Nephron progenitor cell (in vitro differentiated cells): ENCODE data around the gene PEMT.

Experiments used
- DNase-seq: peaks from one replicate; pipeline ENCODE4 v3.0.0; 2021
- H3K27ac Mint-ChIP-seq: 2 replicates; pipeline ENCODE4 v1.8.0; 2021; ENCODE audit warnings: mild to moderate bottlenecking, moderate library complexity, mixed read lengths
- H3K27me3 Mint-ChIP-seq: 2 replicates; pipeline ENCODE4 v1.8.0; 2021; ENCODE audit warnings: mild to moderate bottlenecking, low read depth, mixed read lengths; ENCODE audit not compliant: poor library complexity
- H3K36me3 Mint-ChIP-seq: 2 replicates; pipeline ENCODE4 v1.8.0; 2021; ENCODE audit warnings: low read depth, mixed read lengths
- H3K4me1 Mint-ChIP-seq: 2 replicates; pipeline ENCODE4 v1.8.0; 2021; ENCODE audit warnings: mixed read lengths
- H3K4me3 Mint-ChIP-seq: 2 replicates; pipeline ENCODE4 v1.8.0; 2021; ENCODE audit warnings: mild to moderate bottlenecking, moderate library complexity, mixed read lengths
- H3K9me3 Mint-ChIP-seq: 2 replicates; pipeline ENCODE4 v1.8.0; 2021; ENCODE audit warnings: mild to moderate bottlenecking, moderate library complexity, mixed read lengths
- CTCF ChIP-seq: fragments of 200-600 bp; sonication (generic); IDR thresholded peaks from 2 replicates; pipeline ENCODE4 v1.5.0; 2021; ENCODE audit warnings: antibody characterized with exemption

The PEMT gene

GRCh38 chr17:17537311-17538099 lies 54.0 kb downstream of the PEMT start:
- Mint-ChIP-seq H3K9me3 (no peaks in the 10 kb centered on the region), H3K27me3 (no peaks in the 10 kb centered on the region), H3K36me3 (no peaks in the 10 kb centered on the region), H3K4me1 (peaks cover 31% of the 10 kb centered on the region), H3K27ac (no peak overlapping the region), H3K4me3 (no peak overlapping the region)
- no peak for TF ChIP-seq CTCF
- no peak for DNase-seq

- no peaks in the 10 kb centered on the region for H3K36me3 Mint-ChIP-seq
- peaks cover 3% of the 10 kb centered on the region for H3K27me3 Mint-ChIP-seq
- H3K4me1 Mint-ChIP-seq, result peaks cover 31% of the 10 kb centered on the region
- H3K9me3 Mint-ChIP-seq, result peaks cover 6% of the 10 kb centered on the region
- TF ChIP-seq CTCF, result no peak
- no peak overlapping the region for H3K27ac Mint-ChIP-seq
- DNase-seq, result no peak
- no peak overlapping the region for H3K4me3 Mint-ChIP-seq
Measured at GRCh38 chr17:17536702-17537101, 54.8 kb downstream of the PEMT start.

GRCh38 chr17:17535957-17536356 lies 55.6 kb downstream of the PEMT start:
- DNase-seq, result no peak
- no peak overlapping the region for H3K4me3 Mint-ChIP-seq
- H3K27me3 Mint-ChIP-seq, result peaks cover 3% of the 10 kb centered on the region
- H3K4me1 Mint-ChIP-seq, result peaks cover 28% of the 10 kb centered on the region
- H3K27ac Mint-ChIP-seq, result no peak overlapping the region
- peaks cover 6% of the 10 kb centered on the region for H3K9me3 Mint-ChIP-seq
- no peak for TF ChIP-seq CTCF
- no peaks in the 10 kb centered on the region for H3K36me3 Mint-ChIP-seq

- Mint-ChIP-seq H3K4me1 (peaks cover 9% of the 10 kb centered on the region), H3K4me3 (no peak overlapping the region), H3K9me3 (peaks cover 6% of the 10 kb centered on the region), H3K27ac (no peak overlapping the region), H3K27me3 (peaks cover 3% of the 10 kb centered on the region), H3K36me3 (no peaks in the 10 kb centered on the region)
- DNase-seq, result no peak
- TF ChIP-seq CTCF, result no peak
Measured at GRCh38 chr17:17533901-17534441, 57.5 kb downstream of the PEMT start.

GRCh38 chr17:17532991-17533390 lies 58.5 kb downstream of the PEMT start:
- Mint-ChIP-seq H3K4me1 (peaks cover 4% of the 10 kb centered on the region), H3K36me3 (no peaks in the 10 kb centered on the region), H3K27me3 (peaks cover 3% of the 10 kb centered on the region), H3K9me3 (peaks cover 6% of the 10 kb centered on the region), H3K27ac (no peak overlapping the region), H3K4me3 (no peak overlapping the region)
- TF ChIP-seq CTCF, result no peak
- no peak for DNase-seq

GRCh38 chr17:17531156-17531555 lies 60.4 kb downstream of the PEMT start:
- Mint-ChIP-seq H3K4me3 (no peak overlapping the region), H3K9me3 (peaks cover 6% of the 10 kb centered on the region), H3K27me3 (peaks cover 3% of the 10 kb centered on the region), H3K4me1 (no peaks in the 10 kb centered on the region), H3K27ac (no peak overlapping the region), H3K36me3 (no peaks in the 10 kb centered on the region)
- no peak for TF ChIP-seq CTCF
- no peak for DNase-seq
